KMS-11 (cell line): Measurements from ENCODE around the gene PCP4.

ENCODE experiments used
- H2AFZ ChIP-seq: fragments of 200-600 bp; sonication (generic); 2 replicates; pipeline ENCODE4 v1.6.1; 2016; ENCODE audit warnings: antibody characterized with exemption, mixed run types, low read depth
- H3K27ac ChIP-seq: fragments of 200-600 bp; sonication (generic); 2 replicates; pipeline ENCODE4 v1.6.1; 2016; ENCODE audit warnings: mild to moderate bottlenecking, mixed run types
- H3K27me3 ChIP-seq: fragments of 200-600 bp; sonication (generic); 2 replicates; pipeline ENCODE4 v1.6.1; 2017; ENCODE audit warnings: mild to moderate bottlenecking, low read depth, mixed run types, moderate library complexity; ENCODE audit not compliant: insufficient read depth
- H3K36me3 ChIP-seq: fragments of 200-600 bp; sonication (generic); 2 replicates; pipeline ENCODE4 v1.6.1; 2017; ENCODE audit warnings: mild to moderate bottlenecking, mixed run types; ENCODE audit not compliant: insufficient read depth
- H3K4me1 ChIP-seq: fragments of 200-600 bp; sonication (generic); 2 replicates; pipeline ENCODE4 v1.6.1; 2016; ENCODE audit warnings: mild to moderate bottlenecking, low read depth, mixed run types; ENCODE audit not compliant: poor library complexity, severe bottlenecking
- H3K4me2 ChIP-seq: fragments of 200-600 bp; sonication (generic); 2 replicates; pipeline ENCODE4 v1.7.0; 2016; ENCODE audit warnings: mild to moderate bottlenecking, mixed run types
- H3K4me3 ChIP-seq: fragments of 200-600 bp; sonication (generic); IDR thresholded peaks from 2 replicates; pipeline ENCODE4 v1.6.1; 2017; ENCODE audit warnings: low read depth, low read length, mixed read lengths; ENCODE audit not compliant: insufficient read depth
- H3K79me2 ChIP-seq: fragments of 200-600 bp; sonication (generic); 2 replicates; pipeline ENCODE4 v1.6.1; 2016; ENCODE audit warnings: low read depth, mixed run types; ENCODE audit not compliant: insufficient read depth
- H3K9ac ChIP-seq: fragments of 200-600 bp; sonication (generic); 2 replicates; pipeline ENCODE4 v1.6.1; 2016; ENCODE audit warnings: mild to moderate bottlenecking, mixed run types
- H4K20me1 ChIP-seq: fragments of 200-600 bp; sonication (generic); 2 replicates; pipeline ENCODE4 v1.6.1; 2016; ENCODE audit warnings: mild to moderate bottlenecking, mixed run types; ENCODE audit not compliant: insufficient read depth
- TF ChIP-seq, protein P1 (sequence below): fragments of 200-600 bp; sonication (generic); conservative IDR thresholded peaks from 2 replicates; pipeline ENCODE4 v1.6.1; 2017; ENCODE audit warnings: low read depth, mild to moderate bottlenecking, antibody characterized with exemption, low read length, moderate library complexity, mixed read lengths

The PCP4 gene

DNA sequence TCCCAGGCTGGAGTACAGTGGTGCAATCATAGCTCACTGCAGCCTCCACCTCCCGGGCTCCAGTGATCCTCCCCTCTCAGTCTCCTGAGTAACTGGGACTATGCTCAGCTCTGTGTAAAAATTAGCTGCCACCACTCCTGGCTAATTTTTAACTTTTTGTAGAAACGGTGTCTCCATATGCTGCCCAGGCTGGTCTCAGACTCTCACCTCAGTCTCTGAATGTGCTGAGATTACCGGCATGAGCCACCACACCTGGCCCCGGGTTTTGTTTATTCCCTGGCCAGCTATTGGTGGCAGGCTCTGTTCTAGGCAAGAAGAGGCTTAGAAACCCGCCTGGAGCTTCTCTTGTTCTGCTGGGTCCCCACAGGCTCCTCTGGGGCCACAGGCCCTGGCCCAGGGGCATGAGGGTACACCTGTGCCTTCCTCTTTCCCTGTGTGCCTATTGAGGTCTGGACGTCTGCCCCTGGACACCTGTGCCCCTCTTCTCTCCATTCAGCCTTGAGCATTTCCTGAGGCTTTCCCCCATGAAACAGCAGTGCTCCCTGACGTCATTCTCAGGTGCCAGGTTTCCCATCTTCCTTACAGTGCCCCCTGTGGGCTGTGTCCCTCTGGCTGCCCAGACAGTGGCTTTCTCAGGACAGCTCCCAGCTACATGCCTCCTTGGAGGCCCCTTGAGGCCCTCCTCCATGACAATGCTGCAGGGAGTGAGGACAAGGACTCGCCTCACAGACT lies 57.5 kb downstream of the PCP4 start:
- H3K4me2 ChIP-seq, result no peak overlapping the region
- TF ChIP-seq, protein P1, sequence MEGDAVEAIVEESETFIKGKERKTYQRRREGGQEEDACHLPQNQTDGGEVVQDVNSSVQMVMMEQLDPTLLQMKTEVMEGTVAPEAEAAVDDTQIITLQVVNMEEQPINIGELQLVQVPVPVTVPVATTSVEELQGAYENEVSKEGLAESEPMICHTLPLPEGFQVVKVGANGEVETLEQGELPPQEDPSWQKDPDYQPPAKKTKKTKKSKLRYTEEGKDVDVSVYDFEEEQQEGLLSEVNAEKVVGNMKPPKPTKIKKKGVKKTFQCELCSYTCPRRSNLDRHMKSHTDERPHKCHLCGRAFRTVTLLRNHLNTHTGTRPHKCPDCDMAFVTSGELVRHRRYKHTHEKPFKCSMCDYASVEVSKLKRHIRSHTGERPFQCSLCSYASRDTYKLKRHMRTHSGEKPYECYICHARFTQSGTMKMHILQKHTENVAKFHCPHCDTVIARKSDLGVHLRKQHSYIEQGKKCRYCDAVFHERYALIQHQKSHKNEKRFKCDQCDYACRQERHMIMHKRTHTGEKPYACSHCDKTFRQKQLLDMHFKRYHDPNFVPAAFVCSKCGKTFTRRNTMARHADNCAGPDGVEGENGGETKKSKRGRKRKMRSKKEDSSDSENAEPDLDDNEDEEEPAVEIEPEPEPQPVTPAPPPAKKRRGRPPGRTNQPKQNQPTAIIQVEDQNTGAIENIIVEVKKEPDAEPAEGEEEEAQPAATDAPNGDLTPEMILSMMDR, result no peak

DNA sequence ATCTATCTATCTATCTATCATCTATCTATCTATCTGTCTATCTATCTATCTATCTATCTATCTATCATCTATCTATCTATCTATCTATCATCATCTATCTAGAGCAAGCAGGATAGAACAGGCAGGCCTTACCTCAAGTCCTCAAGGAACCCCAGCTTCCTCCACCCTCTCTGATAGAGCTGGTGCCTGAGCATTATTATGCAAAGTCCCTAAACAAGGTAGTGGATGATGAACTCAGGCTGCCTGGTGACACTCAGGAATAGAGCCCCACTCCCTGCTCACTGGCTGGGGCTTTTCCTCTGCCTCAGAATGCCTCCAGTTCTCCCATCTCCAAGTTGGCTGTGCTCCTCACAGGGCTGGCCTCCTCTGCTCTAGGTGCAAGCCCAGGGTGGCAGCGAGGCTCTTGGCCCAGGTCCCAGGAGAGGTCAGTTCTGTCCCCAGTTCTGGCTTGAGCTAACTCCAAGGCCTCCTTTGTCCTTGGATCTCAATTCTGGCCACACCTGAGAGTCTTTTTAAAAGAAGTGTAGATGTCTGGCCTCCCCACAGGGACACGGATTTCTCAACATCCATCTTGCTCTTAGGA lies 60.2 kb downstream of the PCP4 start:
- TF ChIP-seq, protein P1, result no peak
- no peaks in the 10 kb centered on the region for H4K20me1 ChIP-seq
- no peaks in the 10 kb centered on the region for H3K79me2 ChIP-seq

More for the DNA sequence above, 57.5 kb downstream of the PCP4 start:
- Histone ChIP-seq H2AFZ (no peak overlapping the region), H3K36me3 (no peaks in the 10 kb centered on the region), H3K9ac (no peak overlapping the region), H3K79me2 (no peaks in the 10 kb centered on the region), H3K27me3 (no peaks in the 10 kb centered on the region), H3K27ac (no peak overlapping the region), H4K20me1 (no peaks in the 10 kb centered on the region), H3K4me1 (no peaks in the 10 kb centered on the region), H3K4me3 (no peak overlapping the region)

DNA sequence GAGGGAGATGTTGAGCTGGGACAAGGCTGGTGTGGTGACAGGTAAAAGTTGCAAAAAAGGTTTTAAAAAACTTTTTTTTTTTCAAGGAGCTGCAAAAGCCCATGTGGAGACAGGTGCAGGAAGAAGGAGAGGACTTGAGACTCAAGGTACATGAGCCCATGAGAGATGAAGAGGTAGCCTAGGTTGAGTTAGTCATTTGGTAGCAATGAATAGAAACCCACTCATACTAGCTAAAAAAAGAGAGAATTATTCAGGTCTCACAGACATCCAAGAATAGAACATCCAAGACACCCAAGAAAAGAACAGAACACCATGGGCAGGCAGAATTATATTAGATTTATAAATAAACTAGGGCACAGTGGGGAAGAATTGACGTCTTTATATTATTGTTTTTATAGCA lies 65.1 kb downstream of the PCP4 start:
- H3K36me3 ChIP-seq, result no peaks in the 10 kb centered on the region
- no peak overlapping the region for H3K27ac ChIP-seq
- no peaks in the 10 kb centered on the region for H3K79me2 ChIP-seq
- no peak overlapping the region for H3K9ac ChIP-seq
- H3K27me3 ChIP-seq, result no peaks in the 10 kb centered on the region
- H3K4me1 ChIP-seq, result peaks cover 37% of the 10 kb centered on the region
- no peak overlapping the region for H3K4me3 ChIP-seq
- no peak overlapping the region for H3K4me2 ChIP-seq
- TF ChIP-seq, protein P1, result no peak
- no peak overlapping the region for H2AFZ ChIP-seq
- H4K20me1 ChIP-seq, result no peaks in the 10 kb centered on the region

More for the DNA sequence above, 60.2 kb downstream of the PCP4 start:
- Histone ChIP-seq H3K27ac (no peak overlapping the region), H2AFZ (no peak overlapping the region), H3K4me3 (no peak overlapping the region), H3K27me3 (no peaks in the 10 kb centered on the region), H3K4me2 (no peak overlapping the region), H3K4me1 (no peaks in the 10 kb centered on the region), H3K9ac (no peak overlapping the region), H3K36me3 (no peaks in the 10 kb centered on the region)

DNA sequence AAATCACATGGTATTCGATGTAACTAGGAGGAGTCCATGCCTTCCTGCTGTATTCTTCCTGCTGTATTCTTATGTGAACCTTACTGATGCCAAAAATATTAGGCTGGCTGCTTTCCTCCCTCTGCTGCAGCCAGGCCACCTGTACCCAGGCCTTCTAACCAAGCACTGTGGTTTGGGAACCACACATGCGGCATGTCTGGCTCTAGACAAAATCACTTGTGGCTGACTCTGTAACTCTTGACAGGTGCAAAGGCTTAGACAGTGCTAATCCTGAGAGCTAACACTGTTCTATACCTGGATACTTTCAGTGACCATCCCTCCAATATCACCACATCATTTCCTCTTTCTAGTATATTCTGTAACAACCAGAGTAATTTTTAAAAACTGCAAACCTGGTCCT lies 67.7 kb downstream of the PCP4 start:
- no peaks in the 10 kb centered on the region for H3K36me3 ChIP-seq
- peak overlapping the region; percentile 27; the same call in 1 of the 2 replicates for H3K27ac ChIP-seq
- peaks cover 59% of the 10 kb centered on the region for H3K4me1 ChIP-seq
- no peaks in the 10 kb centered on the region for H3K27me3 ChIP-seq
- H3K4me2 ChIP-seq, result peak overlapping the region; percentile 79
- H2AFZ ChIP-seq, result no peak overlapping the region
- no peaks in the 10 kb centered on the region for H4K20me1 ChIP-seq
- H3K4me3 ChIP-seq, result no peak overlapping the region
- no peaks in the 10 kb centered on the region for H3K79me2 ChIP-seq
- TF ChIP-seq, protein P1, result no peak
- H3K9ac ChIP-seq, result no peak overlapping the region
